GM19043 (cell line): Measurements from ENCODE around the gene ATOSB.

Experiments
- ATAC-seq: cut with Tn5 transposase; IDR thresholded peaks from one replicate; pipeline ENCODE4 v1.9.1; 2021; ENCODE audit warnings: low read depth; ENCODE audit not compliant: unreplicated experiment

ATOSB gene

DNA sequence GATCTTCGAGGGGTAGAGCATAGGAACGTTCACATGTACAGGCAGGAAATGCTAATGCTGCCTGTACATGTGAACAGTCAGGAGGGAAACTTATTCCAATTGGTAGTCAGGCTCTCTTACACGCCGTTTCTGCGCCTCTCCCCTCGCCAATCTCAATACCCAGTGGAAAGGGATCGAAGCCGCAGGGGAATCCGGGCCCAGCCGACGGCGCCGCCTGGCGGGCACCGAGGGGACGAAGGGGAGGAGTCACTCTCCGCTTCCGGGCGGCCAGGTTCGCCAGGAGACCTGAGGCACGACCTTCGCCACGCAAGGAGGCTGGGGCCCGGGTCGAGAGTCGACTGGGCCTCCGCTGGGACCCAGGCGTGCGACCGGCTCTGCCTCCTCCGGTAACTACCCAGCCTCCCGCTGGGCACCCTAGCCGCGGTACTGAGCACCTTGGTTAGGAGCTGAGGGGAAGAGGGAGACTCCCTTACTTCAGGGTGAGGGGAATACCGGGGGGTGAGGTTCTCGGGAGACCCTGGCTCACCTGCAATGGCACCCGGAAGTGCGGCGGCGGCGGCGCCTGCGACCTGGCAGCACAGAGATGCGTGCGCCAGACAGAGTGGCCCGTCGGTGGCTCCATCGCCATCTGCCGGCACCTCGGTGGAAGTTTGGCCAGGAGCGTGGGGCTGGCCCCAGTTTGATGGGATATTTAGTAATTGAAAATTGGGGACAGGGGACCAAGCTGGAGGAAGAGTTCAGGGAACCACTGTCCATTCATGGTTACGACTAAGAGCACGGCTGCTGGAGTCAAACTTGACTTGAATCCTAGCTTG is 19.4 kb downstream of the ATOSB start, which contains the start of gene PIGO:
PIGO (minus strand) TSS at position 557 of the 815 bp plus-strand sequence. CDS start 1,026 bp downstream, outside the sequence.
- ATAC-seq = peak; percentile 84

- no peak for ATAC-seq
These were observed 24.1 kb downstream of the ATOSB start for GRCh38 chr9:35091536-35091935.

GRCh38 chr9:35089434-35089833 is 26.2 kb downstream of the ATOSB start:
- ATAC-seq = no peak

GRCh38 chr9:35085078-35085477 is 30.6 kb downstream of the ATOSB start:
- ATAC-seq = no peak

- peak; percentile 86 for ATAC-seq
These were observed 36.0 kb downstream of the ATOSB start, which contains the start of gene FANCG for GRCh38 chr9:35079426-35080341. Gene FANCG (minus strand): TSS chr9:35079942. CDS start chr9:35079524, 418 bp downstream.

GRCh38 chr9:35079041-35079425 is 36.6 kb downstream of the ATOSB start:
- no peak for ATAC-seq

DNA sequence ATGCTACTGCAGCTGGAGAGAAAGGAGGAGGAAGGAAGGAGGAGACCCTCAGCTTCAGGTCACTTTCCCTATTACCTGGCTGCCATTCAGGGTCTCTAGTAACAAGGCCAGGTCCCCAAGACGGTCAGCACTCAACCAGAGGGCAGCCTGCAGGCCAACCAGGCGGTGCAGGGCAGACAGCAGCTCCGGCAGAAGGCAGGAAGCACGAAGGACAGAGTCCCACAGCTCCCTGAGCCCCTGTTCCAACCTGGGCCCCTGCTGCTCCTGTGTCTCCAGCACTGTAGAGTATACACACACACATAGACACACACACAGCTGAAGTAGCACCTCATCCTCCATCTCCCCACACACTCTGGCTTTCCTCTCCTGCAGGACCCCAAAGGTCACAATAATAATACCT is 37.6 kb downstream of the ATOSB start:
- ATAC-seq = no peak

GRCh38 chr9:35076848-35077247 is 38.8 kb downstream of the ATOSB start:
- ATAC-seq = no peak

GRCh38 chr9:35075358-35075757 is 40.3 kb downstream of the ATOSB start:
- no peak for ATAC-seq

DNA sequence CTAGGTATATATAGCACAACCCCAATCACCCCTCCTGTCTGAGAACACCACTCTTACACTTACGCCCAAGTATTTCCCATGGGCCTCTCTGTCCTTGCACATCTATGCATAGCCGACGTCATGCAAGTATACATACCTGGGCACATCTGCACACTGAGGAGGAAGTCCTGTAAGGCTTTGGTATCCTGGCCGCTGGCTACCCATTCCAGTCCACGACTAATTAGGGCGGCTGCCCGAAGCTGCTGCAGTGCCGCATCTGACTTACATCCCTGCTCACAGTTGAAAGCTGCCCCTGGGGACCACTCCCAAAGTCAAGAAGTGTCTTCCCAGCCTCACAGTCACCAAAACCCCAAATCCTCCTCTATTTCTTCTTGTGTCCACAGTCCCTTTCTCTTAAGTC is 40.9 kb downstream of the ATOSB start:
- no peak for ATAC-seq

DNA sequence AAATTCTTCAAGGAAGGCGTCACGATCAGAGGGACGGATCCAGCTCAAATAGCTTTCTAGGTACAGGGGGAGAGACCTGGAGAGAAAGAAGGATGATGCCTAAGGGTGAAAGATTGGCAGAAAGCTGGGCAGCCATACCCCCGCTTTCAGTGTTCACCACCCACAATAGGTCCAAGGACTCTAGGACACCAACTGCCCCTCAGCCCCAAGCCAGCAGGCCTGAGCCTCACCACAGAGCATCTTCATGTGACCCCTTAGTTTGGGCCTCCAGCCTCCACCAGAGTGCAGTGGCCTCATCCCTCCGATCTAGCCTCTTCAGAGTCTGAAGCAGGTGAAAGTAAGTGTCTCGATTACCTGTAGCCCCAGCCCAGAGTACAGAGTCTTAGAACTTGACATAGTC is 41.5 kb downstream of the ATOSB start:
- ATAC-seq = no peak

- no peak for ATAC-seq
These were observed 42.4 kb downstream of the ATOSB start for GRCh38 chr9:35073279-35073612.

DNA sequence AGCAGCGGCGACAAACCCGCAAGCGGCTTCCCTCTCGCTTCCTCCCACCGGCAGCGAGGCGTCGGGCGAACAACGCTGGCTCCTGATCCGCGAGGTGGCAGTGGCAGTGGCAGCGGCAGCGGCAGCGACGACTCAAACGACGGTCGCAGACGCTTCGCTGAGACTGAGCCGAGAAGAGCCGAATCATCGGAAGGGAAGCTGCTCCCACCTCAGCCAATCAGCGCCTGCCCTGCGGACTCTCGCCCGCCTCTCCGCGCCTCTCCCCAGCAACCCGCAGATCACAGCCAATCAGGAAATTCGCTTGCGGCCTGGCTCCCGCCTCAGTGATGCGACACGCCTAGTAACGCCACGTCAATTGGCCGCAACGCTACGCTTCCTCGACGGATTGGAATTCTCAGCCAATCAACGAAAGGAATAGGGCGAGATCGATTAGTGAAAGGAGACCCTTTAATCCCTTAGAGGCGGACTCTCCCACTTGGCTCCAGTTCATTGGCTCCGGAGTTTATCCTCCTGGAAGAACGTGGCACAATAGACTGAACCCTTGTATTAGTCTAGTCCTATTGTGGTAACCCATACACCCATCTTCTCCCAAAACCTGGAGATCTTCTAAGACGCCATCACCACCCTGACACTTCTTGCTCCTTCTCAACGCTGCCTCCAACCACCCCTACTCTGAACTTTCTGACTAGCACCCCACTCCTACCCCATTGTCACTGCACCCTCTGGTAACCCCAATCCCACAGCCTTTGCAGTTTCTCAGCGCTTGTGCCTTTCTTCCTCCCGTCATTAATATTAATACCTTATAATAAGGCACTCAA is 43.0 kb downstream of the ATOSB start, which contains the start of gene VCP:
VCP (minus strand) TSS at position 165 of the 818 bp plus-strand sequence. CDS start 272 bp downstream, outside the sequence.
- ATAC-seq = peak; percentile 85

- ATAC-seq = peak; percentile 46
These were observed 43.7 kb downstream of the ATOSB start for GRCh38 chr9:35071814-35072460.

DNA sequence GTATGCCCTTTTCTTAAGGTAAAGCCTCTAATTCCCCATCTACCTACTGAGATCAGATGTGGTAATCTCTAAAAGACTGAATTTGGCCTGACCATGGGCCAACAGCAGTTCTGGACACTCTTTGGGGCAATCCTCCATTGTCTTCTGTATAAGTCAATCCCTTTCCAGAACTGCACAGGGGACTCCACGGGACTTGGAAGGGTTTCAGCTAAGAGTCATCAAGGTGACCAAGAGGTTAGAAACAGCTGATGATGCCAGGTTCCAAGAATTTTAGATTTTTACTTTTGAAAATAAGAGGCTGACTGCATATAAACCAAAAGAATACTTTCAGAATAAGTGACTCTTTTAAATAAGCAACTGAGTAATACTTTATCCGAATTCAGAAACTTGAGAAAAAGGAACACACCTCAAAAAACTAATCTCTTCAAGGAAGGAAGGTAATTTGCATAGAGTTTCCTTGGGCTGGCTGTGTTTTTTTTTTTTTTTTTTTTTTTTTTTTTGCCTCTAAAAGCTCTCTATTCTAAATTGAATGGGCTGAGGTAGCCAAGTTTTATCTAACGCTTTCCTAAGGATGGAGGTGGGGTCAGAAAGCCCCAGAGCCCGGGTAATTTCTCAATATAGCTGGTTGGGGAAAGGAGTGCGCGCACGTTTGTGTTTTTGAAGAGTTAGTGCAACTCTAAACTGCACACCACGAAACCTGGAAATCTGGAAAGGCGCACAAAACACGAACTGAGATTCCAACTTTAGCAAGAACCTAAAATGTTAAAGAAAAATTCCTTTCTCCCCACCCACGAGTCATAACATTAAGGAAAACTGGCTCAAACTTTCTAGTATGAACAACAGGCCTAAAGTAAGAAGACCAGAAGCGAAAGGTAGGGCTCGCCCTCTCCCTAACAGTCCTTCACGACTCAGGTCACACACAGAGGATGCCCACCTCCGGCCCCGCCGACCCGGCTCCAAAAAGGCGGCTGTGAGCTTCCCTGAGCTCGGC is 44.5 kb downstream of the ATOSB start:
- no peak for ATAC-seq

- ATAC-seq = no peak
These were observed 46.6 kb downstream of the ATOSB start for GRCh38 chr9:35069020-35069419.

GRCh38 chr9:35067056-35067455 is 48.6 kb downstream of the ATOSB start:
- ATAC-seq = no peak

- no peak for ATAC-seq
These were observed 55.0 kb downstream of the ATOSB start for GRCh38 chr9:35060548-35061207.
